Measurements from ENCODE around the gene FASTK.

The FASTK gene

DNA sequence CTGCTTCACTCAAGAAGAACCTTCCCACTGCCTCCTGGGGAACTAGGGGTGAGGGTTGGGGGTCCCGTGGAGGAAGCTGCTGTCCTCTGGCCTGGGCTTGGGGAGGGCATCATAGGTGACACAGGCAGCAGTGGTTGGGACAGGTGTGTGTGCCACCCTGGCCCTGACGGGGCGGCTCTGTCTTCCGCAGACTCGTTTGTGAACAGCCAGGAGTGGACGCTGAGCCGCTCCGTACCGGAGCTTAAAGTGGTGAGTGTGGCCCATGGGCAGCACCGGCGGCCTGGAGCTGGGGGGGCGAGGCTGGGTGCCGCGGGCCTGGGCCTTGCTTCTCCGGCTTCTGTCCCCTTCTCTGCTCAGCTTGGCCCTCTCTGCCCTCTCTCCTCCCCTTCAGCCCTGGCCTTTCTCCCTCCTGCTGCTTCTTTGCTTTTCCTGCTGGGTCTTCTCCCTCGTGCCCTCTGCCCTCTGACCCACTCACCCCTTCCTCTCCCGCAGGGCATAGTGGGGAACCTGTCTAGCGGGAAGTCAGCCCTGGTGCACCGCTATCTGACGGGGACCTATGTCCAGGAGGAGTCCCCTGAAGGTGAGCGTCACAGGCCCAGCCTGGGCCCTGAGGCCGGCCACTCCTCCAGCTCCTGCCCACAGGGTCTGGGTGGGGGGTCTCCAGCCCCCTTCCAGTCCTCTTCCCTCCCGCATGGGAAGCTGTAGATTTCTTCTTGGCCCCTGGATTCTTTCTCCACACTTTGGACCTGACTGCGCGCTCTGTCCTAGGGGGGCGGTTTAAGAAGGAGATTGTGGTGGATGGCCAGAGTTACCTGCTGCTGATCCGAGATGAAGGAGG, 36.2 kb upstream of the FASTK start:
- TF ChIP-seq, protein P1, sequence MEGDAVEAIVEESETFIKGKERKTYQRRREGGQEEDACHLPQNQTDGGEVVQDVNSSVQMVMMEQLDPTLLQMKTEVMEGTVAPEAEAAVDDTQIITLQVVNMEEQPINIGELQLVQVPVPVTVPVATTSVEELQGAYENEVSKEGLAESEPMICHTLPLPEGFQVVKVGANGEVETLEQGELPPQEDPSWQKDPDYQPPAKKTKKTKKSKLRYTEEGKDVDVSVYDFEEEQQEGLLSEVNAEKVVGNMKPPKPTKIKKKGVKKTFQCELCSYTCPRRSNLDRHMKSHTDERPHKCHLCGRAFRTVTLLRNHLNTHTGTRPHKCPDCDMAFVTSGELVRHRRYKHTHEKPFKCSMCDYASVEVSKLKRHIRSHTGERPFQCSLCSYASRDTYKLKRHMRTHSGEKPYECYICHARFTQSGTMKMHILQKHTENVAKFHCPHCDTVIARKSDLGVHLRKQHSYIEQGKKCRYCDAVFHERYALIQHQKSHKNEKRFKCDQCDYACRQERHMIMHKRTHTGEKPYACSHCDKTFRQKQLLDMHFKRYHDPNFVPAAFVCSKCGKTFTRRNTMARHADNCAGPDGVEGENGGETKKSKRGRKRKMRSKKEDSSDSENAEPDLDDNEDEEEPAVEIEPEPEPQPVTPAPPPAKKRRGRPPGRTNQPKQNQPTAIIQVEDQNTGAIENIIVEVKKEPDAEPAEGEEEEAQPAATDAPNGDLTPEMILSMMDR (IDR thresholded peaks at IDR 0.05; ENCODE audit: extremely low read depth, missing control alignments): no peak
- DNase-seq (ENCODE audit: low spot score): no peak

DNA sequence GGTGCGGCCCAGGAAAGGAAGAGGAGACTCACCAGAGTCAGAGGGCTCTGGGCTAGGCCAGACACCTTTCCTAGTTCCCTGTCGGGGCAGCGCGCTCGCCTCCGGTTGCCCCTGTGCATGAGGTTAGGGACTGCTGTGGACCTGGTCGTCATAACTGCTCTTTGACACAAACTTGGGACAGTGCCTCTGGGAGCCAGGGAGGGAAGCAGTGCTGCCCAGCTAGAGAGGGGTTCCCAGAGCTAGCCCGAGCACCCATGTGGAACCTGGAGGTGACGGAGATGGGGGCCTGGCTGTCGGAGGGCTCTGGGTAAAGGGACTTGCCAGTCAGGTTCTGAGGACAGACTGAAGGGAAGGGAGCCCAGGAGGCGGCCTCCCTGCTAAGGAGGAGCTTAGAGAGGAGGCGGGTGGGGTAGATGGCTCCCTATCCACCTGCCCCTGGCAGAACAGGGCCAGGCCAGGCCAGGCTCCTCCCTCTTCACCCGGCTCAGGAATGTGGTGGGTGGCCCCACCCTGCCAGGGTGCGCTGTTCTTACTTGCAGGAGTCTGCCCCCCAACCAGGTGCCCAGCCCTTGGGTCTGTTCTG, 35.3 kb upstream of the FASTK start:
- peak; percentile 47 for DNase-seq (ENCODE audit: low spot score)

DNA sequence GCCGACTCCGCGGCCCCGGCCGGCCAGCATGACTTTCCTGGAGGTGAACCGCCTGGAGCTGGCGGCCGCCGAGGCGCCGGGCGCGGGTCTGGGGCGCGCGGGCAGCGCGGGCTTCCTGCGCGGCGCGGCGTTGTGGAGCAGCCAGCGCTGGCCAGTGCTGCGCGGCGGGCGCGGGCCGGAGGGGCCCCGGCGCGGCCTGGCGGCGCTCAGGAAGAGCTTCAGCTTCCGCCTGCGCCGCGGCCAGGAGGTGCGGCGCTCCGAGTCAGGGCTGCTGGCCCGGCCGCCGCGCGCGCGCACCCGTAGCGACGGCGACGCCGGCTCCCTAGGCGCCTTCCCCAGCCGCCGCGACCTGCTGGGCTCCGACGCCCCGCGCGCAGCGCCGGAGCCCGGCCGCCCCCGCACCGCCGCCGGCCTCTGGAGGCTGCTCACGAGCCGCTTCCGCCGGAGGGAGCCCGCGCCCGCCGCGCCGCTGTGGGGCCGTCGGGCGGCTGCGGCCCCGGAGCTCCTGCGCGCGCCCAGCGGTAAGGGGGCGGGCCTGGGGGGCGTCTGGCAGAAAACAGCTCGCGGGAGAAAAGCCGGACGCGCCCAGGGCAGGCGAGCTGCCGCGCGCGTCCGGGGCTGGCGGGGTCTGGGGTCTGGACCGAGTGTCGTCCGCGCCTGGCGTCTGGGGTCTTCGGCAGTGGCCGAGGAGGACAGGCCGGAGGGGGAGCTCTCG, 34.7 kb upstream of the FASTK start:
- TF ChIP-seq, protein P1 (IDR thresholded peaks at IDR 0.05; ENCODE audit: extremely low read depth, missing control alignments): no peak
- peak; percentile 81 for DNase-seq (ENCODE audit: low spot score)

More for the DNA sequence above, 35.3 kb upstream of the FASTK start:
- TF ChIP-seq, protein P1 (IDR thresholded peaks at IDR 0.05; ENCODE audit: extremely low read depth, missing control alignments): no peak

DNA sequence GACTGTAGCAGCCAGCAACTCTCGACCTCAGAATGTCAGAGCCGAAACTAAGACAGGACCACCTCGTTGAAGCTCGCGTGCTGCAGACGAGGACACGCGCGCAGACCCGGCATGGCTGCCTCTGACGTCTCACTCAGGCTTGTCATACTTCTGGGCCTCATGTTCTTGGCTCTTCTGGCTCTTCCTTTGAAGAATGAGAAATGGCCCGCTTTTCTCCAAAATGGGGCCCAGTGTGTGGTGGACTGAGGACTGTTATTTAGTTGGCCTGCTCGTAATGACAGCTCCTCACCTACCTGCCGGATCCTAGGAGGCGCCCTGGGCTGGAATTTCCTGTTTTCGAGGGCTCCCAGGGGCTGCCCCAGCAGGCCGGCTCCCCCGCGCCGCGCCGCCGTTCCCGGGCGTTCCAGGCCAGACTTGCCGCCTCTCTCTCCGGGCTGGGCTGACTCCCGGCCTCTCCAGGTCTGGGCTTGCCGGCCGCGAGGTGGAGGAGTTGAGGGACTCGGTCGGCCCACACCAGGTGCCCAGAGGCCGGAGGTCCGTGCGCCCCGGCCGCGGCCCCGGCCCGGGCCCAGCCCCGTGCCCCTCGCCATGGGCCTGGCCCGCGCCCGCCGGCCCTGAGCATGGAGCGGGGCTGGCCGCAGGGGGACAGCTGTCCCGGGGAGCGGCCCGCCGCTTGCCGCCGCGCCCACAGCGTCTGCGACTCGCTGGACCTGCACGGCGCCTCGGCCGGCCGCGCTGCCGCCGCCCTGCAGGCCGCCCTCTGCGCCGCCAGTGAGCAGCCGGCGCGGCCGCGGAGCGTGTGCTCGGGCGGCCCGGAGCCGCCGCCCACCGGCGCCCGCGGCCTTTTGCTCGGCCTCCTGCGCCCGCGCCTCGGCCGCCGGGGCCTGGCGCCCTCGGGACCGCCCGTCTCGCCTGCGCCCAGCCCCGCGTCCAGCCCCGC, 33.8 kb upstream of the FASTK start:
- DNase-seq (ENCODE audit: low spot score): peak; percentile 61
- TF ChIP-seq, protein P1 (IDR thresholded peaks at IDR 0.05; ENCODE audit: extremely low read depth, missing control alignments): no peak

DNA sequence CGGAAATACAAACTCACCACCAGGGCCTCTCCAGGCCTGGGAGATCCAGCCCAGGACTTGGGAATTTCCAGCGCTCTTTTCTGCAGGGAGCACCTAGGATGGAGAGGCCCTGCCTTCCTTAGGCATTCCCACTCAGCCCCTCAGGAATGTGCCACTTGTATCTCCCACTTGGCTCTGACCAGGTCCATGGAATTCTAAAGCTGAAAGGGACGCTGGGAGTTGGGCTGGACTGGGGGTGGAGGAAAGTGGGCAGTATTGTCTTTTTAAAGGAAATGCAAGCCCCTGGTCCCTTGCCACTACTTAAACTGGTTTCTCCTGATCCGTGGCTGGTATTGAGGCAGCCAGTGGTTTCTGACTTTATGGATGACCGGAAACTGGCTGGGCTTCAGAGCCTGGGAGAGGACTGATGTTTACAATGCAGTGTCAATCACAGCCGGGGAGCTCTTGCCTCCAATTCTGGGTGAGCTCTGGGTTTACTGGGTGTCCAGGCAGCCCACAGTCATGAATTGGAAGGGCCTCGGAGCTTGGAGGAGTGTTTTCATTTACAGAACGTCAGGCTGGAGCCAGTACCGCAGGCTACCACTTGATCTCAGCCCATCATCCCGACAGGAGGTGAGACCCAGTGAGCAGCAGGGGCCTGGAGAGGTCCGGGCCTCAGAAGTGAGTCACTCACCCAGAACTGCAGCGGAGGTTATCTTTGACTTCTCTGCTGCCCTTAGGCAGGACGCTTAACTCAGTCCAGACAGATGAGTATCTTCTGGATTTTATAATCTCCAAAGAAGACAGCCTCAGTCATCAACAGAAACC, 32.9 kb upstream of the FASTK start:
- DNase-seq (ENCODE audit: low spot score): no peak
- TF ChIP-seq, protein P1 (IDR thresholded peaks at IDR 0.05; ENCODE audit: extremely low read depth, missing control alignments): no peak

DNA sequence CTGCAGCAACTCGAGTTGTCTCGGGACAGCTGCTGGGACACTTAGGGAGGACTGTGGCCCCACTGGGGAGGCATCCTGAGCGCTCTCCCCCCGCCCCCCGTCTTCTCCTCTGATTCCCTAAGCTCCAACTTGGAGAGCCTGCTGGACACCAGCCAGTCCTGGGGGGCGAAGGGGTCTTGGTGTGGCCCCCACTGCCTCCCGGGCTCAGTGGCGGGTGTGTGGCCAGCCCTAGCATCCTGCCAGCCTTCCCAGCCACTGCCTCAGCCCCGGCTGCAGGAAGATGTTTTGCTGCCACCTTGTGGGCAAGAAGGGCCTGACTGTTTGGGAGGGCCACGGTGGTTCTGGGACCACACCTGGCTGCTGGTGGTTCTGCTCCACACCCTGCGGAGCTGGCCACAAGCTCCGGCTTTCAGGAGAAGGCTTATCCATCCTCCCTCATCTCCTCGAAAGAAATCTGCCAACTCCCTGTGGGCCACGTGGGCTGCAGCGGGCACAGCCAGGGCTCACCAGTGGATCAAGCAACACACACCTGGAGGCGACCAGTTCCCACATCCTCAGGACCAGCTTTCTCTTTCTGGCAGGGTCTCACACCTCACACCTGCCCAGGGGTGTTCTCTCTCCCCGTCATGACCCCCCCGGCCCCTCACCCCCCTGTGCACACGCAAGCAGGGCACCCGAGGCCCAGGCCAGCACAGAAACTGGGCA, 30.5 kb upstream of the FASTK start:
- TF ChIP-seq, protein P1 (IDR thresholded peaks at IDR 0.05; ENCODE audit: extremely low read depth, missing control alignments): peak; percentile 73
- DNase-seq (ENCODE audit: low spot score): peak; percentile 93

Measured in GM20000 (cell line).